A673 (cell line): ENCODE data around the gene EFCAB14. TPM values are rescaled to one million over a fixed set of nuclear protein-coding genes. Genes with fewer than 3 reads are reported as not detected.

Experiments used
- BruUV-seq: library from RNA; stranded (reverse); fragments of 400-500 nt; replicated peaks from 2 replicates; lab custom pipeline; 2021; lab: Mats Ljungman, UMichigan
- CTCF ChIA-PET: fragments of 300-600 bp; sonication (Branson Sonifier 250); formaldehyde crosslinking; loops from one replicate; lab custom pipeline; 2022; ENCODE audit warnings: antibody characterized with exemption; lab: Charles Lee
- POLR2A ChIA-PET: fragments of 300-600 bp; sonication (Branson Sonifier 250); formaldehyde crosslinking; loops from one replicate; lab custom pipeline; 2022; ENCODE audit warnings: antibody characterized with exemption; ENCODE audit not compliant: low non-redundant PET; lab: Charles Lee
- DNase-seq: peaks from one replicate; pipeline ENCODE4 v3.0.0-alpha.2; 2015; ENCODE audit warnings: low spot score
- H3K27ac ChIP-seq: fragments of 200-600 bp; sonication (generic); 2 replicates; pipeline ENCODE4 v1.5.1; 2016; ENCODE audit warnings: mixed run types, low read depth, mild to moderate bottlenecking, mixed read lengths, antibody characterized with exemption, low read length; ENCODE audit not compliant: poor library complexity, severe bottlenecking
- H3K27me3 ChIP-seq: fragments of 200-600 bp; sonication (generic); replicated peaks from 2 replicates; pipeline ENCODE4 v1.6.1; 2017; ENCODE audit warnings: mixed run types, low read depth, mild to moderate bottlenecking, mixed read lengths, antibody characterized with exemption, low read length; ENCODE audit not compliant: insufficient read depth, poor library complexity
- H3K36me3 ChIP-seq: fragments of 200-600 bp; sonication (generic); 2 replicates; pipeline ENCODE4 v1.6.1; 2016; ENCODE audit warnings: mixed run types, mild to moderate bottlenecking, mixed read lengths, antibody characterized with exemption, low read length; ENCODE audit not compliant: insufficient read depth, poor library complexity, severe bottlenecking
- H3K4me1 ChIP-seq: fragments of 200-600 bp; sonication (generic); 2 replicates; pipeline ENCODE4 v1.6.1; 2017; ENCODE audit warnings: mixed run types, mild to moderate bottlenecking, mixed read lengths, antibody characterized with exemption, low read length; ENCODE audit not compliant: insufficient read depth, poor library complexity, severe bottlenecking
- H3K4me3 ChIP-seq: fragments of 200-600 bp; sonication (generic); 2 replicates; pipeline ENCODE4 v1.5.1; 2016; ENCODE audit warnings: low read depth, mixed run types, mild to moderate bottlenecking, mixed read lengths, low read length; ENCODE audit not compliant: poor library complexity, severe bottlenecking
- H3K9me3 ChIP-seq: fragments of 200-600 bp; sonication (generic); 2 replicates; pipeline ENCODE4 v1.6.1; 2016; ENCODE audit warnings: mixed run types, low read depth, mild to moderate bottlenecking, mixed read lengths, antibody characterized with exemption, low read length; ENCODE audit not compliant: poor library complexity, severe bottlenecking
- CTCF ChIP-seq: fragments of 300-800, 200-600 bp; sonication (generic); conservative IDR thresholded peaks from 2 replicates; pipeline ENCODE4 v1.5.1; 2017; ENCODE audit warnings: low read depth, mild to moderate bottlenecking, antibody characterized with exemption, low read length, moderate library complexity, mixed read lengths
- EZH2 ChIP-seq: fragments of 200-600 bp; sonication (generic); IDR thresholded peaks from 2 replicates; pipeline ENCODE4 v1.6.1; 2017; ENCODE audit warnings: borderline replicate concordance, low read depth, mild to moderate bottlenecking, mixed read lengths, antibody characterized with exemption, low read length; ENCODE audit not compliant: poor library complexity, severe bottlenecking
- intact Hi-C: fragments of 100-400 bp; cut with micrococcal nuclease; formaldehyde crosslinking; loops from one replicate; pipeline ENCODE4 v1.10.0; 2022; ENCODE audit not compliant: unreplicated experiment
- total RNA-seq: library from RNA; stranded (reverse); gene quantifications from 2 replicates; pipeline ENCODE4 v1.2.3, GENCODE V29; 2021

The EFCAB14 gene
- total RNA-seq, 1 experiment from 2014 or later, result 39.8 TPM

GRCh38 chr1:46682064-46682463 is 36.9 kb downstream of the EFCAB14 start:
- Histone ChIP-seq H3K4me1 (peaks cover 10% of the 10 kb centered on the region), H3K27ac (no peak overlapping the region), H3K36me3 (peaks cover 74% of the 10 kb centered on the region), H3K4me3 (no peak overlapping the region), H3K27me3 (no peaks in the 10 kb centered on the region), H3K9me3 (no peaks in the 10 kb centered on the region)
- BruUV-seq, result no TSS peak
- TF ChIP-seq EZH2, result no peak
- TF ChIP-seq CTCF, result no peak
- POLR2A ChIA-PET, result no interaction called here
- DNase-seq, result no peak
- CTCF ChIA-PET, result no interaction called here
- intact Hi-C loops, result no loop called here

- TF ChIP-seq CTCF, result no peak
- no peak for TF ChIP-seq EZH2
- Histone ChIP-seq H3K4me1 (peaks cover 4% of the 10 kb centered on the region), H3K27ac (no peak overlapping the region), H3K4me3 (no peak overlapping the region), H3K36me3 (peaks cover 68% of the 10 kb centered on the region), H3K27me3 (no peaks in the 10 kb centered on the region), H3K9me3 (no peaks in the 10 kb centered on the region)
- intact Hi-C loops, result no loop called here
- no peak for DNase-seq
- no TSS peak for BruUV-seq
- POLR2A ChIA-PET, result no interaction called here
- CTCF ChIA-PET, result no interaction called here
Observed at GRCh38 chr1:46681333-46682034, 37.4 kb downstream of the EFCAB14 start.

GRCh38 chr1:46679789-46680573 is 38.9 kb downstream of the EFCAB14 start:
- Histone ChIP-seq H3K4me1 (no peaks in the 10 kb centered on the region), H3K27me3 (no peaks in the 10 kb centered on the region), H3K36me3 (peaks cover 53% of the 10 kb centered on the region), H3K4me3 (no peak overlapping the region), H3K27ac (no peak overlapping the region), H3K9me3 (no peaks in the 10 kb centered on the region)
- no TSS peak for BruUV-seq
- CTCF ChIA-PET, result no interaction called here
- TF ChIP-seq EZH2, result no peak
- TF ChIP-seq CTCF, result no peak
- no peak for DNase-seq
- POLR2A ChIA-PET, result no interaction called here
- intact Hi-C loops, result no loop called here
